GM12801 (cell line): ENCODE results near the gene KCTD1.

ENCODE experiments used
- TF ChIP-seq, protein P1 (sequence below): IDR thresholded peaks from one replicate; pipeline ENCODE4 v1.5.1; 2011; ENCODE audit warnings: control low read depth; ENCODE audit not compliant: insufficient read length; ENCODE audit errors: extremely low read depth

Gene KCTD1

DNA sequence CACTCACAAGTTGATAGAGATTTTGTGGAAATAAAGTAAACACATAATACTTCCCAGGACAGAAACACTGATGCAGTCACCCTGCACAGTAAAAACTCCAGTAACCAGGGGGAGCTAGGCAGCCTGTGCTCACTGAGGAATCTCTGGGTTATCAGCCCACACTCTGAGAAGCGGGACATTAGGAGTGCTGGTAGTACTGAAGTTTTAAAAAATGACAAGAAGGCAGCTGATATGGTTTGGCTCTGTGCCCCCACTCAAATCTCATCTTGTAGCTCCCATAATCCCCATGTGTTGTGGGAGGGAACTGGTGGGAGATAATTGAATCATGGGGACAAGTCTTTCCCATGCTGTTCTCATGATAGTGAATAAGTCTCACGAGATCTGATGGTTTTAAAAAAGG lies 31.4 kb downstream of the KCTD1 start:
- TF ChIP-seq, protein P1, sequence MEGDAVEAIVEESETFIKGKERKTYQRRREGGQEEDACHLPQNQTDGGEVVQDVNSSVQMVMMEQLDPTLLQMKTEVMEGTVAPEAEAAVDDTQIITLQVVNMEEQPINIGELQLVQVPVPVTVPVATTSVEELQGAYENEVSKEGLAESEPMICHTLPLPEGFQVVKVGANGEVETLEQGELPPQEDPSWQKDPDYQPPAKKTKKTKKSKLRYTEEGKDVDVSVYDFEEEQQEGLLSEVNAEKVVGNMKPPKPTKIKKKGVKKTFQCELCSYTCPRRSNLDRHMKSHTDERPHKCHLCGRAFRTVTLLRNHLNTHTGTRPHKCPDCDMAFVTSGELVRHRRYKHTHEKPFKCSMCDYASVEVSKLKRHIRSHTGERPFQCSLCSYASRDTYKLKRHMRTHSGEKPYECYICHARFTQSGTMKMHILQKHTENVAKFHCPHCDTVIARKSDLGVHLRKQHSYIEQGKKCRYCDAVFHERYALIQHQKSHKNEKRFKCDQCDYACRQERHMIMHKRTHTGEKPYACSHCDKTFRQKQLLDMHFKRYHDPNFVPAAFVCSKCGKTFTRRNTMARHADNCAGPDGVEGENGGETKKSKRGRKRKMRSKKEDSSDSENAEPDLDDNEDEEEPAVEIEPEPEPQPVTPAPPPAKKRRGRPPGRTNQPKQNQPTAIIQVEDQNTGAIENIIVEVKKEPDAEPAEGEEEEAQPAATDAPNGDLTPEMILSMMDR, result no peak

- TF ChIP-seq, protein P1, result no peak
Observed at GRCh38 chr18:26515643-26516487, 32.5 kb downstream of the KCTD1 start.

GRCh38 chr18:26511339-26512071 lies 36.8 kb downstream of the KCTD1 start:
- TF ChIP-seq, protein P1, result no peak

DNA sequence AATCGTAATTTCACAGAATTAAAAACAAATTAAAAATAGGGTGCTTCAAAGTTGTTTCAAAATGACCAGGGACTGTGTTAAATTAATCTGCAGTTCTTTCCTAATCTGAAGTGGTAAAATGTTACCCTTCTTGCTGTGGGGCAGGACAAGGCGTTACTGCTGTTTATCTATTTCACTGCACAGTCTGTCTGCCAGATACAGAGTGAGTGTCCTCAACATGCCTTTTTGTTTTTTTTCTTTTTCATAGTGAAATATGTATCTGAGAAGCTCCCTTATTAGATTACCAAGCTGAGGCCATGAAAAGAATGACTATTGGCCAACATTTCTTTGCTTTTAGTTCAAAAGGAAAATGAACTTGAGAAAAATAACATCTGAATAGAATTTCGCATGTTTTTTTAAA lies 38.0 kb downstream of the KCTD1 start:
- TF ChIP-seq, protein P1, result no peak

DNA sequence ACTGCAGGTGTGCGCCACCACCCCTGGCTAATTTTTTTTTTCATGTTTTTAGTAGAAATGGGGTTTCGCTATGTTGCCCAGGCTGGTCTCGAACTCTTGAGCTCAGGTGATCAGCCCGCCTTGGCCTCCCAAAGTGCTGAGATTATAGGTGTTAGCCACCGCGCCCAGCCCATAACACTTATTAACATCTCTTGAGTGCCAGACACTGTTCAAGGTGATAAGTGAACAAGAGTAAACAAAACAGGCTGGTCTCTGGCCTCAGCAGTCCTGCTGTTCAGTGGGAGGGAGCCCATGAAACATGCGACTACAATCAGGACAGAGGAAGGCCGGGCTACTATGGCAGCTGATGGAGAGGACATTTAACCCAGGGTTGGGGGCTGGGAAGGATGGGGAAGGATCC lies 42.3 kb downstream of the KCTD1 start:
- TF ChIP-seq, protein P1, result no peak

GRCh38 chr18:26504831-26505230 lies 43.5 kb downstream of the KCTD1 start:
- TF ChIP-seq, protein P1, result no peak

GRCh38 chr18:26503382-26503781 lies 45.0 kb downstream of the KCTD1 start:
- TF ChIP-seq, protein P1, result no peak
